ENCODE measurements around the gene RASGRP1. TPM values are rescaled to one million over a fixed set of nuclear protein-coding genes. Genes with fewer than 3 reads are reported as not detected.

RASGRP1 gene
- total RNA-seq, 1 experiment from 2014 or later: 15.1 TPM

DNA sequence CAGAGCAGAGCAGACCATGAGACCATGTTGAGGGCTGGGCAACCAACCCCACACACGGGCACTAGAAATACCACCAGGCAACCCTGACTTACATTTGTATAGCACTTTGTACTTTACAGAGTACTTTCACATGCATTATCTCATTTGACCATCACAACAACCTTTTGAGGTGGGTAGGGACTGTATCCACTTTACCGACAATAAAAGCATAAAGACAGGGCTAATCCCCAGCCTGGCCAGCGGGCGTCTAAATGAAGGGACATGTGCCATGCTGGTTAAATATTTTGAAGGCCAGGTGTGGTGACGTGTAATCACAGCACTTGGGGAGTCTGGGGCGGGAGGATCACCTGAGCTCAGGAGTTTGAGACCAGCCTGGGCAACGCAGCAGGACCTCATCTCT, 23.6 kb downstream of the RASGRP1 start:
- Mint-ChIP-seq H3K27me3 (ENCODE audit: unreplicated experiment) (no peaks in the 10 kb centered on the region), H3K4me3 (ENCODE audit: low read depth, unreplicated experiment) (no peak overlapping the region), H3K9me3 (ENCODE audit: low read depth, unreplicated experiment) (no peaks in the 10 kb centered on the region), H3K36me3 (ENCODE audit: insufficient read depth, unreplicated experiment) (no peaks in the 10 kb centered on the region), H3K27ac (ENCODE audit: unreplicated experiment) (no peak overlapping the region), H3K4me1 (ENCODE audit: low read depth, unreplicated experiment) (no peaks in the 10 kb centered on the region)
- CTCF ChIA-PET: no interaction called here
- BruUV-seq (replicated peaks): no TSS peak
- intact Hi-C loops (cut with micrococcal nuclease; ENCODE audit: unreplicated experiment): no loop called here
- TF ChIP-seq, protein P1, sequence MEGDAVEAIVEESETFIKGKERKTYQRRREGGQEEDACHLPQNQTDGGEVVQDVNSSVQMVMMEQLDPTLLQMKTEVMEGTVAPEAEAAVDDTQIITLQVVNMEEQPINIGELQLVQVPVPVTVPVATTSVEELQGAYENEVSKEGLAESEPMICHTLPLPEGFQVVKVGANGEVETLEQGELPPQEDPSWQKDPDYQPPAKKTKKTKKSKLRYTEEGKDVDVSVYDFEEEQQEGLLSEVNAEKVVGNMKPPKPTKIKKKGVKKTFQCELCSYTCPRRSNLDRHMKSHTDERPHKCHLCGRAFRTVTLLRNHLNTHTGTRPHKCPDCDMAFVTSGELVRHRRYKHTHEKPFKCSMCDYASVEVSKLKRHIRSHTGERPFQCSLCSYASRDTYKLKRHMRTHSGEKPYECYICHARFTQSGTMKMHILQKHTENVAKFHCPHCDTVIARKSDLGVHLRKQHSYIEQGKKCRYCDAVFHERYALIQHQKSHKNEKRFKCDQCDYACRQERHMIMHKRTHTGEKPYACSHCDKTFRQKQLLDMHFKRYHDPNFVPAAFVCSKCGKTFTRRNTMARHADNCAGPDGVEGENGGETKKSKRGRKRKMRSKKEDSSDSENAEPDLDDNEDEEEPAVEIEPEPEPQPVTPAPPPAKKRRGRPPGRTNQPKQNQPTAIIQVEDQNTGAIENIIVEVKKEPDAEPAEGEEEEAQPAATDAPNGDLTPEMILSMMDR (IDR thresholded peaks at IDR 0.05; ENCODE audit: unreplicated experiment): no peak
- DNase-seq: no peak

DNA sequence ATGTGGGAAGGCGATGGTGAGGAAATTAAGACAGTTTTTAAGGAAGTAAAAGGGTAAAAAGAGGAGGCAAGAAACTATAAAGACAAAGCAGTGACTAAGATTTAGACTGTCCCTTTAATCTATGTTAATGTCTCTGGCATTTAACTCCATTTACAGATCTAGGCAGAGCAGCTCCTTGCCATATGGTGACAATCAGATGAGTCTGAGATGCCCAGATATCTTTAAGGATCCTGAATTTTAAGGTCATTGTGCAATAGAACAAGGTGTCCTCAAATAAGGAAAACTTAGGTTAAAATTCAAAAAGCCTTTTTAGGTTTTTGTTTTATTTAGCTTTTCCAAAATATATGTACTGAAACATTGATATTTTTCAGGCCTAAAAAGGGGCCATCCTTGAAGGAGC, 24.1 kb downstream of the RASGRP1 start:
- intact Hi-C loops (cut with micrococcal nuclease; ENCODE audit: unreplicated experiment): no loop called here
- no peak for DNase-seq
- CTCF ChIA-PET: no interaction called here
- H3K36me3 Mint-ChIP-seq (ENCODE audit: insufficient read depth, unreplicated experiment): no peaks in the 10 kb centered on the region
- no peaks in the 10 kb centered on the region for H3K9me3 Mint-ChIP-seq (ENCODE audit: low read depth, unreplicated experiment)
- H3K27ac Mint-ChIP-seq (ENCODE audit: unreplicated experiment): no peak overlapping the region
- TF ChIP-seq, protein P1 (IDR thresholded peaks at IDR 0.05; ENCODE audit: unreplicated experiment): no peak
- BruUV-seq (replicated peaks): no TSS peak
- H3K4me3 Mint-ChIP-seq (ENCODE audit: low read depth, unreplicated experiment): no peak overlapping the region
- no peaks in the 10 kb centered on the region for H3K4me1 Mint-ChIP-seq (ENCODE audit: low read depth, unreplicated experiment)
- no peaks in the 10 kb centered on the region for H3K27me3 Mint-ChIP-seq (ENCODE audit: unreplicated experiment)

DNA sequence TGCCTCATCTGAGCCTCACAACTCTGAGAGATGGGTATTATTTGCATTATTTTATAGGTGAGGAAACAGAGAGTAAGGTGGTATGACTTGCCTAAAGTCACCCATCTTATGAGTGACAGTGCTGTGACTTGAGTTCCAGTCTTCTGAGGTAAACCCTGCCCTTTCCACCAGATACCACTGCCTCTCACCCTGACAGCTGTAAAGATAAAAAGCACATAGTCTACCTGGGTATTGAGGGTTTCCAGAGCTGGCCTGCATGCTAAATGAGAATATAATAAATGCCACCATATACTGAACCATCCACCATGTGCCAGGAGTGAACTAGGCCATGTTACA, 25.6 kb downstream of the RASGRP1 start:
- intact Hi-C loops (cut with micrococcal nuclease; ENCODE audit: unreplicated experiment): no loop called here
- TF ChIP-seq, protein P1 (IDR thresholded peaks at IDR 0.05; ENCODE audit: unreplicated experiment): no peak
- H3K9me3 Mint-ChIP-seq (ENCODE audit: low read depth, unreplicated experiment): no peaks in the 10 kb centered on the region
- H3K4me3 Mint-ChIP-seq (ENCODE audit: low read depth, unreplicated experiment): no peak overlapping the region
- H3K27me3 Mint-ChIP-seq (ENCODE audit: unreplicated experiment): no peaks in the 10 kb centered on the region
- no TSS peak for BruUV-seq (replicated peaks)
- no peak overlapping the region for H3K27ac Mint-ChIP-seq (ENCODE audit: unreplicated experiment)
- H3K36me3 Mint-ChIP-seq (ENCODE audit: insufficient read depth, unreplicated experiment): no peaks in the 10 kb centered on the region
- CTCF ChIA-PET: no interaction called here
- no peak for DNase-seq
- H3K4me1 Mint-ChIP-seq (ENCODE audit: low read depth, unreplicated experiment): no peaks in the 10 kb centered on the region

DNA sequence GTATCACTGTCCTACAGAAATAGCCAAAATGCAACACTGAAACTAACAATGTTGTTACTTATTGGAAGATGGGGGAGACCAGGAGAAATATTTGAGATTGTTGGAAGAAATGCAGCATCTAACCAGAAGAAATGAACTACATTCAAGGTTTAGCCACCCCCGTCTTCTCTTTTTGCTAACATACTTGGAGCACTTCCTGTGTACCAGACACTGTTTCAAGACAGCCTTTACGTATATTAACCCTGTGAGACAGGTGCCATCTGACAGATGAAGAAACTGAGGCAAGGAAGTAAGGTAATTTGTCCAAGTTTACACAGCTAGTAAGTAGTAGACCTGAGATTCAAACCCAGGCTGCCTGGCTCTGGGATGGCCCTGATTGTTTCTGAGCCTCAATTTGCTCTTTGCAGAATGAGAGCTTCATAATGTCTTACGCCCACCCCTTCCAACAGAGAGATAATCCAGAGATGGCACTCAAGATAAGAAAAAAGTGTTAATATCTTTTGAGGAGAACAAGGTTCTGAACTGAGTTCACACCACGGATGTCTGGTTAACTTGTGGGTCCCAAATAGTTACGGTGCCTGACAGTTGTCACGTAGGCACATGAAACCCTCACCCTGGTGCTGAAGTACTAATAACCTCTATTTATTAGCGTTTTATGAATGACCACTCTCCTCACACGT, 26.1 kb downstream of the RASGRP1 start:
- H3K36me3 Mint-ChIP-seq (ENCODE audit: insufficient read depth, unreplicated experiment): no peaks in the 10 kb centered on the region

More for the DNA sequence above, 26.1 kb downstream of the RASGRP1 start:
- DNase-seq: no peak
- BruUV-seq (replicated peaks): no TSS peak
- intact Hi-C loops (cut with micrococcal nuclease; ENCODE audit: unreplicated experiment): no loop called here
- CTCF ChIA-PET: no interaction called here
- H3K27me3 Mint-ChIP-seq (ENCODE audit: unreplicated experiment): no peaks in the 10 kb centered on the region
- H3K4me1 Mint-ChIP-seq (ENCODE audit: low read depth, unreplicated experiment): no peaks in the 10 kb centered on the region
- TF ChIP-seq, protein P1 (IDR thresholded peaks at IDR 0.05; ENCODE audit: unreplicated experiment): no peak
- H3K9me3 Mint-ChIP-seq (ENCODE audit: low read depth, unreplicated experiment): no peaks in the 10 kb centered on the region
- H3K27ac Mint-ChIP-seq (ENCODE audit: unreplicated experiment): no peak overlapping the region
- no peak overlapping the region for H3K4me3 Mint-ChIP-seq (ENCODE audit: low read depth, unreplicated experiment)

Data from Calu3 (cell line).